HEK293 (cell line): ENCODE results near the gene KCNJ15.

Experiments used
- ZBTB11 ChIP-seq: fragments of 450-650 bp; formaldehyde crosslinking; conservative IDR thresholded peaks from 2 replicates; pipeline ENCODE4 v1.5.1; 2016; ENCODE audit warnings: low read depth, missing biosample characterization, missing genetic modification characterization
- ZBTB21 ChIP-seq: fragments of 450-650 bp; formaldehyde crosslinking; IDR thresholded peaks from 2 replicates; pipeline ENCODE4 v1.5.1; 2017; ENCODE audit warnings: missing biosample characterization, missing genetic modification characterization
- ZNF16 ChIP-seq: fragments of 450-650 bp; formaldehyde crosslinking; IDR thresholded peaks from 2 replicates; pipeline ENCODE4 v1.5.1; 2016; ENCODE audit warnings: low read depth, missing biosample characterization, missing genetic modification characterization
- ZNF704 ChIP-seq: fragments of 450-650 bp; formaldehyde crosslinking; IDR thresholded peaks from 2 replicates; pipeline ENCODE4 v1.5.1; 2016; ENCODE audit warnings: missing biosample characterization, missing genetic modification characterization
- ZNF768 ChIP-seq: fragments of 450-650 bp; formaldehyde crosslinking; IDR thresholded peaks from 2 replicates; pipeline ENCODE4 v1.5.1; 2018; ENCODE audit warnings: missing biosample characterization, mild to moderate bottlenecking, missing genetic modification characterization
- TF ChIP-seq, protein P1 (sequence below): fragments of 450-650 bp; formaldehyde crosslinking; IDR thresholded peaks from 2 replicates; pipeline ENCODE4 v1.5.1; 2016; ENCODE audit warnings: missing biosample characterization, missing genetic modification characterization

DNA sequence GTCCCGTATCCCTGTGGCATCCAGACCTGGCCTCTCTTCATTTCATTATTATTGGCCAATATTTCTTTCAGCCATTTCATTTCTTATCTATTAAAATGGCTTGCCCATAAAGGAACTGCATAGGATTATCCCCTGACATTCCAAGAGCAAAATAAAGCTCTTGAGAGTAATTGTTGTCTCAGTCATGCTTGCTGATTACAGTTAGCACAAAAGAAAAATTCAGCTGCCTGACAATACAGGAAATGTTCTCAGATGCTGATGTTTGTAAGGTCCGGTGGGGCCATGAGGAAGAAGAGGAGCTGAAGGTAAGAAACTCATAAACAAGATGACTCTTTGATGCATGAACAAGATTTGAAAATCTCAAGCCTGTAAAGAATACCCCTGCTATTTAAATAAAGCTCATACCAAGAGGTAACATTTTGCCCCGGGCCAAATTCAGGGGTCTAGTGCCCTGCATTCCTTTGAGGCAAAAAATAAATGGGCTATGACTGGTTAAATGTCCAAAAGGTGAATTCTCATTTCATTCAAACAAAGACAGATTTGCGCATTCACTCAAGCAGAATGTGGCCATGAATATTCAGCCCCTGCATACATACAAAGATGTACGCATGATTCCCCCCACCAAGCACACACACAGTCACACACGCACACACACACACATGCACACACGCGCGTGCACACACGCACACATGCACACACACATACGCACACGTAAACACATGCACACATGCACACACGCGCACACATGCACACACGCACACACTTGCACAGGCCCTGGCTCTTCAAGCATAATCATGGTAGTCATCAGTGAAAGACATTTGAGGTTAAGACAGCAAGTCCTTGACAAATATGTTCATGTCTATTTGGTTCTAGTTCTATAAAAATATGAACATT is 44.8 kb downstream of the KCNJ15 start:
- no peak for TF ChIP-seq ZBTB21 (tag by site-specific recombination)
- TF ChIP-seq, protein P1, sequence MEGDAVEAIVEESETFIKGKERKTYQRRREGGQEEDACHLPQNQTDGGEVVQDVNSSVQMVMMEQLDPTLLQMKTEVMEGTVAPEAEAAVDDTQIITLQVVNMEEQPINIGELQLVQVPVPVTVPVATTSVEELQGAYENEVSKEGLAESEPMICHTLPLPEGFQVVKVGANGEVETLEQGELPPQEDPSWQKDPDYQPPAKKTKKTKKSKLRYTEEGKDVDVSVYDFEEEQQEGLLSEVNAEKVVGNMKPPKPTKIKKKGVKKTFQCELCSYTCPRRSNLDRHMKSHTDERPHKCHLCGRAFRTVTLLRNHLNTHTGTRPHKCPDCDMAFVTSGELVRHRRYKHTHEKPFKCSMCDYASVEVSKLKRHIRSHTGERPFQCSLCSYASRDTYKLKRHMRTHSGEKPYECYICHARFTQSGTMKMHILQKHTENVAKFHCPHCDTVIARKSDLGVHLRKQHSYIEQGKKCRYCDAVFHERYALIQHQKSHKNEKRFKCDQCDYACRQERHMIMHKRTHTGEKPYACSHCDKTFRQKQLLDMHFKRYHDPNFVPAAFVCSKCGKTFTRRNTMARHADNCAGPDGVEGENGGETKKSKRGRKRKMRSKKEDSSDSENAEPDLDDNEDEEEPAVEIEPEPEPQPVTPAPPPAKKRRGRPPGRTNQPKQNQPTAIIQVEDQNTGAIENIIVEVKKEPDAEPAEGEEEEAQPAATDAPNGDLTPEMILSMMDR (tag by site-specific recombination): no peak
- TF ChIP-seq ZNF768 (tag by site-specific recombination): no peak
- no peak for TF ChIP-seq ZNF704
- TF ChIP-seq ZNF16: no peak
- TF ChIP-seq ZBTB11 (tag by site-specific recombination): no peak
